WERI-Rb-1 (cell line): Measurements from ENCODE around the gene CAMTA1.

Experiments used
- DNase-seq: peaks from one replicate; pipeline ENCODE4 v3.0.0-alpha.2; 2020
- H3K27ac ChIP-seq: fragments of 250-450 bp; sonication (Bioruptor Pico); 2 replicates; pipeline ENCODE4 v1.5.1; 2020; ENCODE audit warnings: mild to moderate bottlenecking, moderate library complexity
- H3K27me3 ChIP-seq: fragments of 250-450 bp; sonication (Bioruptor Pico); 2 replicates; pipeline ENCODE4 v1.5.1; 2021; ENCODE audit warnings: mild to moderate bottlenecking, low read depth, moderate library complexity; ENCODE audit not compliant: insufficient read depth, severe bottlenecking
- H3K36me3 ChIP-seq: fragments of 250-450 bp; sonication (Bioruptor Pico); 2 replicates; pipeline ENCODE4 v1.5.1; 2020; ENCODE audit warnings: mild to moderate bottlenecking, moderate library complexity
- H3K4me3 ChIP-seq: 2 replicates; pipeline ENCODE4 v1.5.1; 2011; ENCODE audit warnings: low read depth, mild to moderate bottlenecking, control low read depth, low read length
- H3K9me3 ChIP-seq: fragments of 250-450 bp; sonication (Bioruptor Pico); 2 replicates; pipeline ENCODE4 v1.5.1; 2021; ENCODE audit warnings: mild to moderate bottlenecking, moderate library complexity; ENCODE audit not compliant: severe bottlenecking
- TF ChIP-seq, protein P1 (sequence below): IDR thresholded peaks from 2 replicates; pipeline ENCODE4 v1.5.1; 2011; ENCODE audit warnings: low read depth, mild to moderate bottlenecking, control low read depth, inconsistent platforms, low read length

CAMTA1 gene

DNA sequence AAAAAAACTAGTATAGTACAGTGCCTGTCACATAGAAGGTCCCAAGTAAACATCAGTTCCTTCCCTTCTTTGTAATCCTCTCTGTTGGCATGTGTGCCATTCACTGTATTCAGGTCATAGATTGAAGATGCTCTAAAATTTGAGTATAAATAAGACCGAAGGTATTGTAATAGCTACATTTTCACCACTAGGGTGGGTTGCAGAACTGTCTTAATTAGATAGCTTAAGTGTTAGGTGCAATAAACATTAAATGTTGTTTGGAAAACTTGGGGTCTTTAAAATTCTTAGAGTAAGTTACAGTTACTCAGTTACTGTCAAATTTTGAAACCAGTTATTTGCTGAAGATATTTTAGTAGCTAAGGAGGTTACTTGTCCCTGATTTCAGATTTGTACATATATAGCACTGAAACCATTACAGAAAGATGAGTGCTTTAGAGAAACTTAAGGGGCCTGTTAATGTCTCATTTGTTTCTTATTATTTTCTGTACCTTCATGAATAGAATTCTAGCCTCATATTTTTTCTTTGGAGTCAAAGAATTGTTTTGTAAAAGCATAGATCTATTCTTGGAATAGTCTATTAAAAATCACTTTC, 1023.1 kb downstream of the CAMTA1 start:
- DNase-seq: no peak
- TF ChIP-seq, protein P1, sequence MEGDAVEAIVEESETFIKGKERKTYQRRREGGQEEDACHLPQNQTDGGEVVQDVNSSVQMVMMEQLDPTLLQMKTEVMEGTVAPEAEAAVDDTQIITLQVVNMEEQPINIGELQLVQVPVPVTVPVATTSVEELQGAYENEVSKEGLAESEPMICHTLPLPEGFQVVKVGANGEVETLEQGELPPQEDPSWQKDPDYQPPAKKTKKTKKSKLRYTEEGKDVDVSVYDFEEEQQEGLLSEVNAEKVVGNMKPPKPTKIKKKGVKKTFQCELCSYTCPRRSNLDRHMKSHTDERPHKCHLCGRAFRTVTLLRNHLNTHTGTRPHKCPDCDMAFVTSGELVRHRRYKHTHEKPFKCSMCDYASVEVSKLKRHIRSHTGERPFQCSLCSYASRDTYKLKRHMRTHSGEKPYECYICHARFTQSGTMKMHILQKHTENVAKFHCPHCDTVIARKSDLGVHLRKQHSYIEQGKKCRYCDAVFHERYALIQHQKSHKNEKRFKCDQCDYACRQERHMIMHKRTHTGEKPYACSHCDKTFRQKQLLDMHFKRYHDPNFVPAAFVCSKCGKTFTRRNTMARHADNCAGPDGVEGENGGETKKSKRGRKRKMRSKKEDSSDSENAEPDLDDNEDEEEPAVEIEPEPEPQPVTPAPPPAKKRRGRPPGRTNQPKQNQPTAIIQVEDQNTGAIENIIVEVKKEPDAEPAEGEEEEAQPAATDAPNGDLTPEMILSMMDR: 0 out of 2 replicates have a peak, but pooled peaks have one; percentile 2
- no peaks in the 10 kb centered on the region for H3K27me3 ChIP-seq
- no peaks in the 10 kb centered on the region for H3K9me3 ChIP-seq
- H3K27ac ChIP-seq: no peak overlapping the region
- H3K4me3 ChIP-seq: no peak overlapping the region
- H3K36me3 ChIP-seq: peaks cover 76% of the 10 kb centered on the region

DNA sequence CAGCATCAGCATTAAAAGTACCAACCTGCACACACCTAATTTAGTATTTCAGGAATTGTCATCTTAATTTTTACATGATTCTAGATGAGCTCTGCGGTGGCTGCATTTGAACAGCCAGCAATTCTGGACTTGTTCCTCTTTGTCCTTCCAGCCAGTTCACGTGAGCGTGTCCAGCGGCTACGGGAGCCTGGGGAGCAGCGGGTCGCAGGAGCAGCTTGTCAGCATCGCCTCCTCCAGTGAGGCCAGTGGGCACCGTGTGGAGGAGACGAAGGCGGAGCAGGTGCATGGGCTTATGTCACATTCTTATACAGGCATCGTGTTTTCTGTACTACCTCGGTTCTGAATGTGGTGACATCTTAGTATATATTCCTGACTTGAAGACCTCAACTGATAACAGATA, 1024.5 kb downstream of the CAMTA1 start:
- Histone ChIP-seq H3K4me3 (no peak overlapping the region), H3K27me3 (no peaks in the 10 kb centered on the region), H3K9me3 (no peaks in the 10 kb centered on the region), H3K27ac (no peak overlapping the region), H3K36me3 (peaks cover 77% of the 10 kb centered on the region)
- TF ChIP-seq, protein P1: no peak
- no peak for DNase-seq

DNA sequence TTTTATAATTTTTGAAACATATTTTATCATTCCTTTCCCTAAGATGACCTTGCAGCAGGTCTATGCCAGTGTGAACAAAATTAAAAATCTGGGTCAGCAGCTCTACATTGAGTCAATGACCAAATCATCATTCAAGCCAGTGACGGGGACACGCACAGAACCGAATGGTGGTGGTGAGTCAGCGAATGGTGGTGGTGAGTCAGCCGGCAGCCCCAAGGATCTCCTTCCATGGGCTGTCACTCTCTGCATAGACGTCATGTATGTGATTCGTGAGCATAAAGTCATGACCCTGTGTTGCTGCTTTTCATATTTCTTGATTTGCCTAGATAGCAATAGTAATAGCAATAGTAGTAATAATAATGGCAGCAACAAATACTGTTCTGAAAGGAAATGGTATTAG, 1025.1 kb downstream of the CAMTA1 start:
- Histone ChIP-seq H3K4me3 (no peak overlapping the region), H3K27me3 (no peaks in the 10 kb centered on the region), H3K36me3 (peaks cover 74% of the 10 kb centered on the region), H3K27ac (no peak overlapping the region), H3K9me3 (no peaks in the 10 kb centered on the region)
- TF ChIP-seq, protein P1: no peak
- DNase-seq: no peak

DNA sequence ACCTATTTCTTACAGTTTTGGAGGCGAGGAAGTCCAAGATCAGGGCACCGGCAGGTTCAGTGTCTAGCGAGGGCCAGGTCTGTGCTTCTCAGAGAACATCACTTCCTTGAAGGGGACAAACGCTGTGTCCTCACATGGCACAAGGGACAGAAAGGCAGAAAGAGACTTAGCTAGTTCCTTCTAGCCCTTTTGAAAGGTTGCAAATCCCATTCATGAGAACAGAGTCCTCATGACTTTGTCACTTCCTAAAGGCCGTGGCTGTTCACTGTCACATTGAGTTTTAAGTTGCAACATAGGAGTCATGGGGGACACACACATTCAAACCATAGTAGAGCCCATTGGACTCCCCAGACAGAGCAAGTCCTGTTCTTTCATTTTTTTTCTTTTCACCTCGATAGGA, 1026.2 kb downstream of the CAMTA1 start:
- Histone ChIP-seq H3K27me3 (no peaks in the 10 kb centered on the region), H3K4me3 (no peak overlapping the region), H3K27ac (no peak overlapping the region), H3K9me3 (no peaks in the 10 kb centered on the region), H3K36me3 (peaks cover 64% of the 10 kb centered on the region)
- TF ChIP-seq, protein P1: no peak
- no peak for DNase-seq

DNA sequence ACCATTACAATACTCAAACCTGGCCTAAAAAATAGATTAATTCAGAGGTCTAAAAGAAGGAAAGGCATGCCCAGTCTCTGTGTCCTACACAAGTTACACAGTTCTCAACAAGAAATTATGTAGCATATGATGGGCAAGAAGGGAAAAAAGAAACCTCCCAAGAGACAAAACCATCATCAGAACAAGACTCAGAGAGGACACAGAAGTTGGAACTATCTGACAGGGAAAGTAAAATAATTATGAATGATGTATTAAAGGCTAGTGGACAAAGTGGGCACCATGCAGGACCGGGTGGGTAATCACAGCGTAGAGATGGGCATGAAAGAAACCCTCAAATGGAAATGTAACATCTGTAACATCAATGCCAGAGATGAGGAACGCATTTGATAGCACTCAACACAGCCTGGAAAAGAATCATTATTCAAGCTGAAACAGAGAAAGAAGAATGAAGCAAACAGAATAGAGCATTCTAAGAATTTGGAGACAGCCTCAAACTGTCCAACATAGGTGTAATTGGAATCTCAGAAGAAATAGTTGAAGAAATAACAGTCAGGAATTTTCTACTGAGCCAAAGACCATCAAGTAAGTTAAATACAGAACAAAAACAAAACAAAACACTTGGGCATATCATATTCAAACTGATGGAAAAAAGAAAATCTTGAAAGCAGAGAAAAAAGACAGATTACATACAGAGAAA, 1028.6 kb downstream of the CAMTA1 start:
- Histone ChIP-seq H3K9me3 (no peaks in the 10 kb centered on the region), H3K27ac (no peak overlapping the region), H3K27me3 (no peaks in the 10 kb centered on the region), H3K36me3 (peaks cover 62% of the 10 kb centered on the region), H3K4me3 (no peak overlapping the region)
- DNase-seq: no peak
- TF ChIP-seq, protein P1: no peak
